ENCODE measurements around the gene SIGLEC6.

DNA sequence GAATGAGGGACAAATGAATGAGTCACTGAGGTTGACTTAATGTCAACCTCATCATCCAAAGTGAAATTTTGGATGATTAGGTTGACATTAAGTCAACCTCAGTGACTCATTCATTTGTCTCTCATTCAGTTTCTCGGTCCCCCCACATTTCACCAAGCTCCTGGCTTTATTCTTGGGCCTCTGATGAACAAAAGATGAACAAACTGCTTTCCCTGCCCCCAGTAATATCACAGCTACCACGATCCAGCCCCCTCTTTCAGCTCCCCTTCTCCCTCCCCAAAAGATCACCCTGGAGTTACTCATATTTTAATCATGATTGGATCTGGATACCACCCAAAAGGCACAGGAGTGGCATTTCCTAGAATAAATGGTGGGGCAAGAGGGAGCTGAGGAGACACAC lies 42.4 kb downstream of the SIGLEC6 start:
- TF ChIP-seq, protein P1, sequence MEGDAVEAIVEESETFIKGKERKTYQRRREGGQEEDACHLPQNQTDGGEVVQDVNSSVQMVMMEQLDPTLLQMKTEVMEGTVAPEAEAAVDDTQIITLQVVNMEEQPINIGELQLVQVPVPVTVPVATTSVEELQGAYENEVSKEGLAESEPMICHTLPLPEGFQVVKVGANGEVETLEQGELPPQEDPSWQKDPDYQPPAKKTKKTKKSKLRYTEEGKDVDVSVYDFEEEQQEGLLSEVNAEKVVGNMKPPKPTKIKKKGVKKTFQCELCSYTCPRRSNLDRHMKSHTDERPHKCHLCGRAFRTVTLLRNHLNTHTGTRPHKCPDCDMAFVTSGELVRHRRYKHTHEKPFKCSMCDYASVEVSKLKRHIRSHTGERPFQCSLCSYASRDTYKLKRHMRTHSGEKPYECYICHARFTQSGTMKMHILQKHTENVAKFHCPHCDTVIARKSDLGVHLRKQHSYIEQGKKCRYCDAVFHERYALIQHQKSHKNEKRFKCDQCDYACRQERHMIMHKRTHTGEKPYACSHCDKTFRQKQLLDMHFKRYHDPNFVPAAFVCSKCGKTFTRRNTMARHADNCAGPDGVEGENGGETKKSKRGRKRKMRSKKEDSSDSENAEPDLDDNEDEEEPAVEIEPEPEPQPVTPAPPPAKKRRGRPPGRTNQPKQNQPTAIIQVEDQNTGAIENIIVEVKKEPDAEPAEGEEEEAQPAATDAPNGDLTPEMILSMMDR (IDR thresholded peaks at IDR 0.05), result no peak
- TF ChIP-seq POLR2A (IDR thresholded peaks at IDR 0.05), result no peak

Measured in esophagus squamous epithelium (tissue), 4 donors.